Measurements from ENCODE around the gene SHH. TPM values are rescaled to one million over a fixed set of nuclear protein-coding genes. Genes with fewer than 3 reads are reported as not detected.
A peak's percentile ranks its signal among the peaks of the same experiment; 100 is the strongest.

Gene SHH
- total RNA-seq, 1 donor from 2014 or later: 0.11 TPM

DNA sequence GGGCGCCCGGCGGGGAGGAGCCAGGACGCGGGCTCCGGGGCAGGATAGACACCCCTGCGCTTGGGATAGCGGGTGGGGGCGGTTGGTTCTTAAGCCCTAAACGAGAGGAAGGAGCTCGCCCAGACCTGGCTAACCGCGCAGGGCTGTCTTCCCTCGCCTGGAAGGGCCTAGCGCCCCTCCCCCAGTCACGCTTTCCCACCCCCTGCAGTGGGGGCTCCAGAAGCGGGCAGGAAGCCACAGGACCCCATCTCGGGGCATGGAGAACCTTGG lies 6.5 kb downstream of the SHH start:
- H3K4me3 Mint-ChIP-seq (ENCODE audit: unreplicated experiment): no peak overlapping the region
- peaks cover 28% of the 10 kb centered on the region for H3K4me1 Mint-ChIP-seq (ENCODE audit: unreplicated experiment)
- no peaks in the 10 kb centered on the region for H3K36me3 Mint-ChIP-seq (ENCODE audit: unreplicated experiment)
- peaks cover 45% of the 10 kb centered on the region for H3K27me3 Mint-ChIP-seq (ENCODE audit: unreplicated experiment)
- H3K9me3 Mint-ChIP-seq (ENCODE audit: unreplicated experiment): no peaks in the 10 kb centered on the region
- H3K27ac Mint-ChIP-seq (ENCODE audit: unreplicated experiment): no peak overlapping the region
- no peak for DNase-seq (ENCODE audit: extremely low spot score, unreplicated experiment)
- TF ChIP-seq, protein P1, sequence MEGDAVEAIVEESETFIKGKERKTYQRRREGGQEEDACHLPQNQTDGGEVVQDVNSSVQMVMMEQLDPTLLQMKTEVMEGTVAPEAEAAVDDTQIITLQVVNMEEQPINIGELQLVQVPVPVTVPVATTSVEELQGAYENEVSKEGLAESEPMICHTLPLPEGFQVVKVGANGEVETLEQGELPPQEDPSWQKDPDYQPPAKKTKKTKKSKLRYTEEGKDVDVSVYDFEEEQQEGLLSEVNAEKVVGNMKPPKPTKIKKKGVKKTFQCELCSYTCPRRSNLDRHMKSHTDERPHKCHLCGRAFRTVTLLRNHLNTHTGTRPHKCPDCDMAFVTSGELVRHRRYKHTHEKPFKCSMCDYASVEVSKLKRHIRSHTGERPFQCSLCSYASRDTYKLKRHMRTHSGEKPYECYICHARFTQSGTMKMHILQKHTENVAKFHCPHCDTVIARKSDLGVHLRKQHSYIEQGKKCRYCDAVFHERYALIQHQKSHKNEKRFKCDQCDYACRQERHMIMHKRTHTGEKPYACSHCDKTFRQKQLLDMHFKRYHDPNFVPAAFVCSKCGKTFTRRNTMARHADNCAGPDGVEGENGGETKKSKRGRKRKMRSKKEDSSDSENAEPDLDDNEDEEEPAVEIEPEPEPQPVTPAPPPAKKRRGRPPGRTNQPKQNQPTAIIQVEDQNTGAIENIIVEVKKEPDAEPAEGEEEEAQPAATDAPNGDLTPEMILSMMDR (IDR thresholded peaks at IDR 0.05): no peak

DNA sequence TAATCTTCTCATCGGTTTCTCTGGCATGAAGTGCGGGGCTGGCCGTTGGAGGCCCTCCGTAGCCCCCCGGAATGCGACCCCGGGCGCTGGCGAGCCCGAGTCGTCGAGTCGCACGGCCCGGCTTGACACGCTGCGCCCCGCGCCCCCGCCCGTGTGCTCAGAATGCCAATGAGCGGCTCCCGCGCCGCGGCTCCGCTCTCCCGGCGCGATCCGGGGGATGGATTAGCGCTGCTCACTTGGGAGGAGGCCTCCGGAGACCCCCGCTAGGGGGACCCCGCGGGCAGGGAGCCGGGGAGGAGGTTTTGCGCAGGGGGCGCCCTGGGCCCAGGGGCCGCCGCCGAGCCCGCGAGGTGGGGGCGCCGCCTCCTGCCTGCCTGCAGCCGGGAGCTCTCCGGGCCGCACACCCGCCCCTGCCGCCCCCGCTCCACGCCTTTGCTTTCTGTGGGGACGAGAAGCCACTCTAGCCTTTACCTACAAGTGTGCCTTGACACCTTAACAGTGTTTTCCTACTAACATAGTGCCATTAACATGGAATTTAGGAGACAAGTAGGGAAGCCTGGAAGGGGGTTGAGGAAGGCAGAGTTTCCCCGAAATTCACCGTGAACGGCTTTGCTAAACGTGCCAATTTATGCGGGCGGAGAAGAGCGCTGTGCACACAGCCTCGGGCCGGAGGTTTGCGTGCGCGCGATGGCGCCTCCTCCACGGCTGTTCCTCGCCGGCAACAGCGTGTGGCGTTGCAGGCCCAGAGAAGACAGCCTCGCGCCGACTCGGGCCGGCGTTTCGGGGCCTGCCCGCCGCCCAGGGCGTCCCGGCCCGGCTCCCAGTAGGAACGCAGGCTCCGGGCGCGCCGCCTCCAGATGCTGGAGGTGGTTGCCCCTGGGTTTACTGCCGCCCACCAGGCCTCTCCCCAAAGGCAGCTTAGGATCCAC lies 7.1 kb downstream of the SHH start:
- Mint-ChIP-seq H3K36me3 (ENCODE audit: unreplicated experiment) (no peaks in the 10 kb centered on the region), H3K4me1 (ENCODE audit: unreplicated experiment) (peaks cover 24% of the 10 kb centered on the region), H3K27me3 (ENCODE audit: unreplicated experiment) (peaks cover 46% of the 10 kb centered on the region), H3K4me3 (ENCODE audit: unreplicated experiment) (peak overlapping the region; percentile 69), H3K27ac (ENCODE audit: unreplicated experiment) (no peak overlapping the region), H3K9me3 (ENCODE audit: unreplicated experiment) (no peaks in the 10 kb centered on the region)
- peak; percentile 90 for DNase-seq (ENCODE audit: extremely low spot score, unreplicated experiment)
- TF ChIP-seq, protein P1 (IDR thresholded peaks at IDR 0.05): peak; percentile 72

DNA sequence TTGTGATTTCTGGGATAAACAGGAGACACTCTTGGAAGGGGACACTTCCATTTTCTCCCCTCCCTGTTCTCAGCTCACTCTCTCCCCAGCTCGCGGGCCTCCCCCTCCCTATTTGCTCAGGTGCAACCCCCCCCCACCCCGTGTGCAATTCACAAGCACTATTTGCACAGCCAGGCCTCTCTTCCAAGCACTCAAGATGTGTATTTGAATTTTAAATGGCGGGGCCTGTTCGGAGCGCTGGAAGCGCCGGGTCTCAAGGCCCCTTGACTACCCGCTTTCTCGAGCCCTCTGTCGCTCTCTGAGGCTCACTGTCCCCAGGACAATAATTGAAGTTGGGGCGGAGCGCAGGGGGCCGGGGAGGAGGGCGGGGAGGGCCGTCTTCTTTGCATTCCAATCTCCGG lies 7.8 kb downstream of the SHH start:
- H3K4me3 Mint-ChIP-seq (ENCODE audit: unreplicated experiment): peak overlapping the region; percentile 62
- H3K4me1 Mint-ChIP-seq (ENCODE audit: unreplicated experiment): peaks cover 22% of the 10 kb centered on the region
- H3K27ac Mint-ChIP-seq (ENCODE audit: unreplicated experiment): no peak overlapping the region
- no peaks in the 10 kb centered on the region for H3K36me3 Mint-ChIP-seq (ENCODE audit: unreplicated experiment)
- no peak for DNase-seq (ENCODE audit: extremely low spot score, unreplicated experiment)
- H3K27me3 Mint-ChIP-seq (ENCODE audit: unreplicated experiment): peaks cover 52% of the 10 kb centered on the region
- H3K9me3 Mint-ChIP-seq (ENCODE audit: unreplicated experiment): no peaks in the 10 kb centered on the region
- TF ChIP-seq, protein P1 (IDR thresholded peaks at IDR 0.05): no peak

DNA sequence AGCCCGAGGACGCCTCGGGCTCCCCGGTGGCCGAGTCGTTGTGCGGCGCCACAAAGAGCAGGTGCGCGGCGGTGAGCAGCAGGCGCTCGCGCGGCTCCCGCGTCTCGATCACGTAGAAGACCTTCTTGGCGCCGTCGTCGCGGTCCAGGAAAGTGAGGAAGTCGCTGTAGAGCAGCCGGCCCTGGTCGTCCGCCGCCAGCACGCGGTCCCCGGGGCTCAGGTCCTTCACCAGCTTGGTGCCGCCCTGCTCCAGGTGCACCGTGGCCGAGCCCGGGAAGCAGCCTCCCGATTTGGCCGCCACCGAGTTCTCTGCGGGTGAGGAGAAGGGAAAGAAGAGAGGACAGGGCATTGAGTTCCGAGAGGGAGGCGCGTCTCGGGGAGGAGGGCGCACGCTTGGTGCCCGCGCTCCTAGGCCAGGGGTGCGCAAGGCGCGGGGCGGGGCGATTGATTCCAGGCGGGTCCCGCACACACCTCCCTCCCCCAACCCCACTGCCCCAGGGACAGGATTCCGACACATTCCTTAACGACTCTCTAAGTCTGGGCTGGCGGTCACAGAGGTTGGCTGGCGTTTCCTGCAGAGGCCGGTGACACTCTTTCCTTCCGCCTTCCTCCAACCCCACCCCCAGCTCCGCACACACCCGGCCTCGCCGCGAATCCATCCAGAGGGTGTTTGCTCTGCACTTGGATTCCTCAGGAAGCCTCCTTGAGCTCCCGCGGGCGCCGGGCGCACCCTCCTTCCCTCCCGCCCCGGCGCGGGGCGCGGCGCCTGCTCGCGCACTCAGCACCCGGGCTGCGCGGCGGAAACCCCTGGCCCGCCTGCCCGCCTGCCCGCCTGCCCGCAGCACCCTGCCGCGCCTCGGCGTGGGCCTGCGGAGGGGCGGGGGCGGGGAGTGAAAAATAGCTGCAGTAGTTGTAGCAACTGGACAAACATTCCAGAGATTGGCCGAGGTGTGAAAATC lies 8.6 kb downstream of the SHH start:
- Mint-ChIP-seq H3K27ac (ENCODE audit: unreplicated experiment) (no peak overlapping the region), H3K27me3 (ENCODE audit: unreplicated experiment) (peaks cover 46% of the 10 kb centered on the region), H3K4me3 (ENCODE audit: unreplicated experiment) (peak overlapping the region; percentile 78), H3K9me3 (ENCODE audit: unreplicated experiment) (no peaks in the 10 kb centered on the region), H3K4me1 (ENCODE audit: unreplicated experiment) (peaks cover 17% of the 10 kb centered on the region), H3K36me3 (ENCODE audit: unreplicated experiment) (no peaks in the 10 kb centered on the region)
- TF ChIP-seq, protein P1 (IDR thresholded peaks at IDR 0.05): no peak
- no peak for DNase-seq (ENCODE audit: extremely low spot score, unreplicated experiment)
